ENCODE measurements around the gene SENP1. TPM values are rescaled to one million over a fixed set of nuclear protein-coding genes. Genes with fewer than 3 reads are reported as not detected.

SENP1 gene
- 20.5 and 21.3 TPM in 2 replicates for total RNA-seq
- polyA plus RNA-seq: 8.4 and 9.9 TPM in 2 replicates
- polyA plus RNA-seq (2011; cell fraction: cytosol; rRNA removed): 9.3 and 9.7 TPM in 2 replicates
- polyA plus RNA-seq (2011; cell fraction: nucleus; rRNA removed): 12.5 and 13.3 TPM in 2 replicates
- polyA plus RNA-seq (2012): 7.4 and 12.4 TPM in 2 replicates
- 19.4 and 22.0 TPM in 2 replicates for polyA minus RNA-seq
- polyA minus RNA-seq (2011; cell fraction: cytosol; rRNA and poly(A)+ RNA removed): 28.5 TPM
- polyA minus RNA-seq (2011; cell fraction: nucleus; rRNA and poly(A)+ RNA removed): 22.4 and 38.8 TPM in 2 replicates
- Bru-seq, nascent RNA: percentile 75 among the genes with signal in this experiment
- BruChase-seq, experiment 1, labeled RNA remaining after a 6-hour chase: percentile 71 among the genes with signal in this experiment
- BruChase-seq, experiment 2, labeled RNA remaining after a 2-hour chase: percentile 70 among the genes with signal in this experiment
- long read RNA-seq, full-length matches to known transcripts: 3 of 27 reads
- long read RNA-seq, partial matches to known transcripts: 5 of 27 reads
- long read RNA-seq, other reads (novel, unspliced or antisense): 19 of 27 reads

DNA sequence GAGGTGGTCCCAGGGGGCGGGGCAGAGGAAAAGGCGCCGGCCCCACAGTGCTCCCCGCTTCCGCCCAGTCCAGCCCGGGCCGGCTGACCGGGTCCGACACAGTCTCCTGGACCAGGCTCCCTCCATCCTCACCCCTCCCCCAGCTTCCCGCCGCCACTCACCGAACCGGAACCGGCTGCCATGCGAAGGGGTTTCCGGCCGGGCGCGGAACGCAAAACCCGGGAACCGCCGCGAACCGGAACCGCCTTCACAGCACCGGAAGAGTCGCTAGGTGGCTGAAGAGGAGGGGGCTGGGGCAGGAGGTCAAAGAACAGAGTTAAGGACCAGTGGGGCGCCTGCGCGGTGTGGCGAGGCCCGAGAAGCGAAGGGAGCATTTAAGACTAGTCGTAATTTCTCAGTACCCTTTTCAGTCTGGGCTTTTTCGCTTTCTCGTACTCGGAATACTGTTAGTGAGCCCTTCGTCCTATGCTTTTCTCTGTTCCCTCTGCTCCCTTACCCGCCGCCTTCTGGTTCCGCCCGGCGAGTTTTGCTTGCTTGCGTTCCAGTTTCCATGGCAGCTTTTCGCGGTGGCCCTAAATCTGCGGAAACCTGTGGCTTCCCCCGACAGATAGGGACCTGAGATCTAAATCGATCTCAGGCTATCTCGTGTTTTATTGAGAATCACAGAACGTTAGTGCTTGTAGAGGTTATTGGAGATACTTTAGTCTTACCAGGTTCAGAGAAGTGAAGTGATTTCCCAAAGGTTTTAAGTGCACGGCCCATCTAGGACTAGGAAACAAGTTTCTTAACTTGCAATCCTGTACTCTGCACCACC, at the start of gene SENP1:
TSS of gene SENP1 (minus strand) at position 213 of the 814 bp plus-strand sequence. CDS start 4,607 bp downstream, outside the sequence.
- Histone ChIP-seq H3K79me2 (ENCODE audit: control insufficient read depth, insufficient read depth, low read length) (peaks cover 28% of the 10 kb centered on the region), H3K27me3 (ENCODE audit: control insufficient read depth in 2 of 2, insufficient read depth in 2 of 2, low read length in 2 of 2) (peaks cover 0 to 2% of the 10 kb centered on the region in 2 experiments), H3K4me3 (replicated peaks in 1 of 3; ENCODE audit: insufficient read depth in 1 of 3, low read depth in 1 of 3, low read length in 3 of 3) (peak within 1 kb of the TSS; percentile 41 to 91 (median 81)), H3K9ac (replicated peaks; ENCODE audit: extremely low read depth, insufficient read depth, low read length) (peak within 1 kb of the TSS; percentile 98), H3K27ac (ENCODE audit: insufficient read depth, low read depth, low read length) (peak within 1 kb of the TSS; percentile 98), H3K4me2 (ENCODE audit: insufficient read depth, low read length) (peak within 1 kb of the TSS; percentile 91), H3K9me1 (replicated peaks; ENCODE audit: control insufficient read depth, extremely low read depth, insufficient read depth, low read length) (no peaks in the 10 kb centered on the region), H4K20me1 (replicated peaks; ENCODE audit: control insufficient read depth, extremely low read depth, insufficient read depth, low read length) (no peaks in the 10 kb centered on the region), H3K36me3 (ENCODE audit: control insufficient read depth in 2 of 2, extremely low read depth in 1 of 2, insufficient read depth in 2 of 2, low read length in 2 of 2) (no peaks in the 10 kb centered on the region), H2AFZ (ENCODE audit: low read depth, low read length) (peak within 1 kb of the TSS; percentile 100), H3K9me3 (replicated peaks; ENCODE audit: control insufficient read depth, insufficient read depth, low read length) (no peaks in the 10 kb centered on the region), H3K4me1 (ENCODE audit: control insufficient read depth, extremely low read depth, insufficient read depth, low read length) (peaks cover 12% of the 10 kb centered on the region)
- DNase-seq (ENCODE audit: low read depth, low spot score): peak; percentile 85
- TF ChIP-seq MYC (IDR thresholded peaks at IDR 0.05; ENCODE audit: low read depth, low read length) (no peak), POLR2AphosphoS5 (IDR thresholded peaks at IDR 0.05; ENCODE audit: insufficient read depth, low read depth, low read length) (peak; percentile 69), JUN (IDR thresholded peaks at IDR 0.05; ENCODE audit: borderline replicate concordance, insufficient read depth, insufficient read length, low read depth) (no peak), POLR2A (IDR thresholded peaks at IDR 0.05; ENCODE audit: low read depth, low read length) (peak; percentile 83)
- TF ChIP-seq, protein P1, sequence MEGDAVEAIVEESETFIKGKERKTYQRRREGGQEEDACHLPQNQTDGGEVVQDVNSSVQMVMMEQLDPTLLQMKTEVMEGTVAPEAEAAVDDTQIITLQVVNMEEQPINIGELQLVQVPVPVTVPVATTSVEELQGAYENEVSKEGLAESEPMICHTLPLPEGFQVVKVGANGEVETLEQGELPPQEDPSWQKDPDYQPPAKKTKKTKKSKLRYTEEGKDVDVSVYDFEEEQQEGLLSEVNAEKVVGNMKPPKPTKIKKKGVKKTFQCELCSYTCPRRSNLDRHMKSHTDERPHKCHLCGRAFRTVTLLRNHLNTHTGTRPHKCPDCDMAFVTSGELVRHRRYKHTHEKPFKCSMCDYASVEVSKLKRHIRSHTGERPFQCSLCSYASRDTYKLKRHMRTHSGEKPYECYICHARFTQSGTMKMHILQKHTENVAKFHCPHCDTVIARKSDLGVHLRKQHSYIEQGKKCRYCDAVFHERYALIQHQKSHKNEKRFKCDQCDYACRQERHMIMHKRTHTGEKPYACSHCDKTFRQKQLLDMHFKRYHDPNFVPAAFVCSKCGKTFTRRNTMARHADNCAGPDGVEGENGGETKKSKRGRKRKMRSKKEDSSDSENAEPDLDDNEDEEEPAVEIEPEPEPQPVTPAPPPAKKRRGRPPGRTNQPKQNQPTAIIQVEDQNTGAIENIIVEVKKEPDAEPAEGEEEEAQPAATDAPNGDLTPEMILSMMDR (IDR thresholded peaks at IDR 0.05; ENCODE audit: extremely low read depth in 1 of 2, insufficient read depth in 1 of 2, low read depth in 1 of 2, low read length in 2 of 2): peak in 1 of 2 donors; percentile 11
- TSS peak; percentile 68 for BruUV-seq (replicated peaks)
- POLR2A ChIA-PET: interaction anchor here (0.7 kb wide), 1 partner anchor 44 kb away, joined by 3 read pairs; no protein-coding TSS in a partner anchor
- intact Hi-C loops (cut with micrococcal nuclease): loop anchor here (1.0 to 10.0 kb wide), 4 partner anchors 13 to 349 kb away; partner anchors contain the start of genes ASB8, COL2A1 and PFKM
- CTCF ChIA-PET: interaction anchor here (0.6 to 1.7 kb wide), 7 partner anchors 11 to 673 kb away, joined by 3 to 8 read pairs (median 3); partner anchors contain the start of gene ASB8
- dilution Hi-C loops (cut with MboI; ENCODE audit: extremely low pct_ligation_motif_present, low sequenced_read_pairs): no loop called here
- FAIRE-seq: peak; percentile 64
